NCI-H82 treated with DMSO at 0.1 percent for 48 hours (cell line): ENCODE data around the gene ELAC1.
"Not testable (repeated sequence)": the region's sequence is repeated elsewhere in the genome, so short reads cannot be mapped to it uniquely, and the experiment has no call there.

Experiments used
- DNase-seq: peaks from one replicate; lab custom pipeline; 2025; ENCODE audit not compliant: unreplicated experiment; lab: John Stamatoyannopoulos, UW

Gene ELAC1

GRCh38 chr18:50967714-50968661 is at the start of gene ELAC1:
Gene ELAC1, plus strand, starts transcription at chr18:50968040. Its CDS starts 6,365 bp downstream, at chr18:50974405.
- peak; percentile 26 for DNase-seq

GRCh38 chr18:50918153-50918552 is 49.7 kb upstream of the ELAC1 start:
- DNase-seq: no peak

- no peak for DNase-seq
Measured at GRCh38 chr18:50924372-50924771, 43.5 kb upstream of the ELAC1 start.

GRCh38 chr18:50926521-50926920 is 41.3 kb upstream of the ELAC1 start:
- DNase-seq: no peak

- DNase-seq: no peak
Measured at GRCh38 chr18:50928551-50928950, 39.3 kb upstream of the ELAC1 start.

- DNase-seq: no peak
Measured at GRCh38 chr18:50933684-50934083, 34.2 kb upstream of the ELAC1 start.

GRCh38 chr18:50934545-50935211 is 33.2 kb upstream of the ELAC1 start:
- no peak for DNase-seq

GRCh38 chr18:50935493-50936191 is 32.2 kb upstream of the ELAC1 start:
- no peak for DNase-seq

GRCh38 chr18:50937183-50937582 is 30.7 kb upstream of the ELAC1 start:
- no peak for DNase-seq

GRCh38 chr18:50938912-50939311 is 28.9 kb upstream of the ELAC1 start:
- DNase-seq: no peak

- no peak for DNase-seq
Measured at GRCh38 chr18:50944245-50944932, 23.5 kb upstream of the ELAC1 start.

- DNase-seq: not testable (repeated sequence)
Measured at GRCh38 chr18:50945918-50946317, 21.9 kb upstream of the ELAC1 start.

- DNase-seq: no peak
Measured at GRCh38 chr18:50947899-50948298, 19.9 kb upstream of the ELAC1 start.

GRCh38 chr18:50949185-50949584 is 18.7 kb upstream of the ELAC1 start:
- DNase-seq: no peak

- no peak for DNase-seq
Measured at GRCh38 chr18:50950626-50951025, 17.2 kb upstream of the ELAC1 start.

- DNase-seq: no peak
Measured at GRCh38 chr18:50953822-50954221, 14.0 kb upstream of the ELAC1 start.

- DNase-seq: no peak
Measured at GRCh38 chr18:50955253-50955652, 12.6 kb upstream of the ELAC1 start.

- DNase-seq: no peak
Measured at GRCh38 chr18:50956116-50956515, 11.7 kb upstream of the ELAC1 start.

GRCh38 chr18:50961974-50962373 is 5.9 kb upstream of the ELAC1 start:
- DNase-seq: no peak

GRCh38 chr18:50969448-50969847 is 1.6 kb downstream of the ELAC1 start:
- no peak for DNase-seq

- DNase-seq: no peak
Measured at GRCh38 chr18:50970006-50970405, 2.2 kb downstream of the ELAC1 start.
